Activated B cell treated with CpG ODN at 0.5 μM for 24 hours (primary cell): ENCODE results near the gene SERPINB12. TPM values are rescaled to one million over a fixed set of nuclear protein-coding genes. Genes with fewer than 3 reads are reported as not detected.

Experiments used
- ATAC-seq: fragments of 200-7000 bp; cut with Tn5 transposase; one replicate; pipeline ENCODE4 v1.10.0; 2021; ENCODE audit warnings: low read depth, mild to moderate bottlenecking, moderate library complexity
- CTCF ChIA-PET: fragments of 350-600 bp; sonication (Branson Sonifier 250); formaldehyde crosslinking; loops from one replicate; lab custom pipeline; 2021; ENCODE audit warnings: antibody characterized with exemption; lab: Charles Lee
- POLR2A ChIA-PET: fragments of 350-600 bp; sonication (Branson Sonifier 250); formaldehyde crosslinking; loops from one replicate; lab custom pipeline; 2021; ENCODE audit warnings: antibody characterized with exemption; lab: Charles Lee
- DNase-seq: peaks from one replicate; pipeline ENCODE4 v3.0.0; 2022
- H3K27ac Mint-ChIP-seq: one replicate; pipeline ENCODE4 v1.8.0; 2020; ENCODE audit warnings: mixed read lengths
- H3K27me3 Mint-ChIP-seq: one replicate; pipeline ENCODE4 v1.8.0; 2021; ENCODE audit warnings: mixed read lengths
- H3K36me3 Mint-ChIP-seq: one replicate; pipeline ENCODE4 v1.8.0; 2021; ENCODE audit warnings: low read depth, mixed read lengths
- H3K4me1 Mint-ChIP-seq: one replicate; pipeline ENCODE4 v1.8.0; 2021; ENCODE audit warnings: mixed read lengths
- H3K4me3 Mint-ChIP-seq: one replicate; pipeline ENCODE4 v1.8.0; 2020; ENCODE audit warnings: mild to moderate bottlenecking, mixed read lengths
- H3K9me3 Mint-ChIP-seq: one replicate; pipeline ENCODE4 v1.8.0; 2020; ENCODE audit warnings: mixed read lengths
- CTCF ChIP-seq: fragments of 200-600 bp; IDR thresholded peaks from one replicate; pipeline ENCODE4 v1.8.0; 2022; ENCODE audit warnings: antibody characterized with exemption, mild to moderate bottlenecking
- intact Hi-C: fragments of 100-400 bp; cut with micrococcal nuclease; formaldehyde crosslinking; loops from one replicate; pipeline ENCODE4 v1.15.1; 2024
- total RNA-seq: library from RNA; stranded (reverse); gene quantifications from 2 replicates; pipeline ENCODE4 v1.2.3, GENCODE V29; 2022

Gene SERPINB12
- total RNA-seq, 1 donor from 2014 or later = not detected

- POLR2A ChIA-PET = no interaction called here
- Mint-ChIP-seq H3K9me3 (peaks cover 6% of the 10 kb centered on the region), H3K27me3 (peaks cover 3% of the 10 kb centered on the region), H3K4me3 (no peak overlapping the region), H3K4me1 (no peaks in the 10 kb centered on the region), H3K36me3 (no peaks in the 10 kb centered on the region), H3K27ac (no peak overlapping the region)
- CTCF ChIA-PET = no interaction called here
- TF ChIP-seq CTCF = no peak
- ATAC-seq = no peak
- no peak for DNase-seq
- intact Hi-C loops = no loop called here
Measured at GRCh38 chr18:63617915-63618234, 75.7 kb downstream of the SERPINB12 start.

Other genes with a start within 250 kb of the SERPINB12 start
- gene BCL2, start 222.6 kb upstream of the SERPINB12 start, total RNA-seq = 125 and 145 TPM in 2 replicates
- gene KDSR, start 175.2 kb upstream of the SERPINB12 start, total RNA-seq = 15.0 and 15.3 TPM in 2 replicates
- gene VPS4B, start 119.9 kb upstream of the SERPINB12 start, total RNA-seq = 66.2 and 66.8 TPM in 2 replicates
- not detected in 2 replicates for gene SERPINB5, start 65.4 kb upstream of the SERPINB12 start, total RNA-seq
- gene SERPINB13, start 45.0 kb downstream of the SERPINB12 start, total RNA-seq = not detected in 2 replicates
- not detected in 2 replicates for gene SERPINB4, start 101.9 kb downstream of the SERPINB12 start, total RNA-seq
- gene SERPINB3, start 119.5 kb downstream of the SERPINB12 start, total RNA-seq = not detected in 2 replicates
- gene SERPINB11, start 160.6 kb downstream of the SERPINB12 start, total RNA-seq = not detected in 2 replicates
- not detected in 2 replicates for gene SERPINB7, start 233.0 kb downstream of the SERPINB12 start, total RNA-seq